LNCaP clone FGC (cell line): Measurements from ENCODE around the gene RET.

Experiments used
- DNase-seq: peaks from one replicate; pipeline ENCODE4 v3.0.0-alpha.2; 2011; ENCODE audit warnings: low read depth
- H3K4me3 ChIP-seq: 2 replicates; pipeline ENCODE4 v1.5.1; 2011; ENCODE audit warnings: mild to moderate bottlenecking, low read depth, low read length, control low read depth
- TF ChIP-seq, protein P1 (sequence below): IDR thresholded peaks from 2 replicates; pipeline ENCODE4 v1.5.1; 2012; ENCODE audit warnings: mild to moderate bottlenecking; ENCODE audit not compliant: control insufficient read depth, insufficient read depth; ENCODE audit errors: extremely low read depth

Gene RET

DNA sequence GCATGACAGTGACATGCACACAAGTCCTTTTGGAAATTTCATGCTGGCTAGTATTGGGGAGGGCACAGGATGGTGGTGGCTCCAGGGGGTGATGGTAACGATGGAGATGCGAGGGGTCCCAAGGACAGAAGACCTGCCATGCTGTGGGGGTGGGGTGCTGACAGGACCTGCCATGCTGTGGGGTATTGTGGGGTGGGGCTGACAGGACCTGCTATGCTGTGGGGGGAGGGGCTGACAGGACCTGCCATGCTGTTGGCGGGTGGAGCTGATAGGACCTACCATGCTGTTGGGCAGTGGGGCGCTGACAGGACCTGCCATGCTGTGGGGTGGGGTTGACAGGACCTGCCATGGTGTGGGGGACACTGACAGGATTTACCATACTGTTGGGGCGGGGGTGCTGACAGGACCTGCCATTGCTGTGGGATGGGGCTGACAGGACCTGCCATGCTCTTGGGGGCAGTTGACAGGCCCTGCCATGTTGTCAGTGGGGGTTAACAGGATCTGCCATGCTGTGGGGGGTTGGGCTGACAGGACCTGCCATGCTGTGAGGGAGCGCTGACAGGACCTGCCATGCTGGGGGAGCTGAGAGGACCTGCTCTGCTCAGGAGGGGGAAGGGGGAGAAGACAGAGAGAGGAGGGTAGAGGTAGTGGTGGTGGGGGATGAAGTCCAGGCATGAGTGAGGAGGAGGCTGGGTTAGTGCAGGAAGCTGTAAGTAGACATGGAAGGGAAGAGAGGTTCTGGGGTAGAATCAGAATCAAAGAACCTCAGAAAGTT lies 36.2 kb upstream of the RET start:
- DNase-seq = no peak
- TF ChIP-seq, protein P1, sequence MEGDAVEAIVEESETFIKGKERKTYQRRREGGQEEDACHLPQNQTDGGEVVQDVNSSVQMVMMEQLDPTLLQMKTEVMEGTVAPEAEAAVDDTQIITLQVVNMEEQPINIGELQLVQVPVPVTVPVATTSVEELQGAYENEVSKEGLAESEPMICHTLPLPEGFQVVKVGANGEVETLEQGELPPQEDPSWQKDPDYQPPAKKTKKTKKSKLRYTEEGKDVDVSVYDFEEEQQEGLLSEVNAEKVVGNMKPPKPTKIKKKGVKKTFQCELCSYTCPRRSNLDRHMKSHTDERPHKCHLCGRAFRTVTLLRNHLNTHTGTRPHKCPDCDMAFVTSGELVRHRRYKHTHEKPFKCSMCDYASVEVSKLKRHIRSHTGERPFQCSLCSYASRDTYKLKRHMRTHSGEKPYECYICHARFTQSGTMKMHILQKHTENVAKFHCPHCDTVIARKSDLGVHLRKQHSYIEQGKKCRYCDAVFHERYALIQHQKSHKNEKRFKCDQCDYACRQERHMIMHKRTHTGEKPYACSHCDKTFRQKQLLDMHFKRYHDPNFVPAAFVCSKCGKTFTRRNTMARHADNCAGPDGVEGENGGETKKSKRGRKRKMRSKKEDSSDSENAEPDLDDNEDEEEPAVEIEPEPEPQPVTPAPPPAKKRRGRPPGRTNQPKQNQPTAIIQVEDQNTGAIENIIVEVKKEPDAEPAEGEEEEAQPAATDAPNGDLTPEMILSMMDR = no peak
- no peak overlapping the region for H3K4me3 ChIP-seq

DNA sequence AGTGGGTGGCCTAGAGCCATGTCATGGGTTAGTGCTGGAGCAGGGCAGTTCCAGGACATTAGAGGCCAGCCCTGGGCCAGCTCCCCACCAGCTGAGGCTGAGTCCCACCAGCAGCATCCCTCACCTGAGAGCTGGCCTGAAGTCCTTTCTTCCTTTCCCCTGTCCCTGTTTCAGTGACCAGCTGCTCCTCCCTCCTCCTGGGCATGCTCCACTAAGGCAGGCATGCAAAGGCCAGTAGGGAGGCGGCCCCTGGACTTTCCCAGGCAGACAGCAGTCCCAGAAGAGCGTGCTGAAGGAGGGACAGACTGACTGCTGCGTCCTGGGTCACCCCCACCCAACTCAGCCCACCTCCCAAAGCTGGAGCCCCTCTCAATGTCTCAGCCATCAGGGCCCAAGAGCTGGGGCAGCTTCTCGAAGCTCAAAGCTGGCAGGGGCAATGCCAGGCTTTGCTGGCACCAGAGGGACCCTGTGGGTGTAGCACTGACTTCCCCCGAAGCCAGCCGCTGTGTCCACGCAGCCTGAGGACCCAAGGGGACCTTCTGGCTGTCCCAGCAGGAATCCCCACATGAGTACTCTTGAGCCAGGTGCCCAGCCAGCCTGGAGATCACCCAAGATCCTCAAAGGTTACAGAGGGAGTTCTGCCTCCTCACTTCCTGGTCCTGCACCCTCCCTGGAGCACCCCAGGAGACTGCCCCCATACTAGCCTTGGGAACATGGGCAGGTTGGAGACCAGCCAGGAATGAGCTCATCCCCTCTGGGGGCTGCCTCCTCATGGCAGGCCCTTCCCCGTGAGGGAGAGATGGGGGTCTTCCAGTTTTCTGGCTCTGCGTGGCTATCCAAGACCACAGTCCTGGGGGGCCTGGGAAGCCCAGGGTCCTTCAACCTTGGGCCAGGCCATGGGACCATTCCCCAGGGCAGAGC lies 35.2 kb upstream of the RET start:
- H3K4me3 ChIP-seq = no peak overlapping the region
- DNase-seq = no peak
- TF ChIP-seq, protein P1 = no peak

DNA sequence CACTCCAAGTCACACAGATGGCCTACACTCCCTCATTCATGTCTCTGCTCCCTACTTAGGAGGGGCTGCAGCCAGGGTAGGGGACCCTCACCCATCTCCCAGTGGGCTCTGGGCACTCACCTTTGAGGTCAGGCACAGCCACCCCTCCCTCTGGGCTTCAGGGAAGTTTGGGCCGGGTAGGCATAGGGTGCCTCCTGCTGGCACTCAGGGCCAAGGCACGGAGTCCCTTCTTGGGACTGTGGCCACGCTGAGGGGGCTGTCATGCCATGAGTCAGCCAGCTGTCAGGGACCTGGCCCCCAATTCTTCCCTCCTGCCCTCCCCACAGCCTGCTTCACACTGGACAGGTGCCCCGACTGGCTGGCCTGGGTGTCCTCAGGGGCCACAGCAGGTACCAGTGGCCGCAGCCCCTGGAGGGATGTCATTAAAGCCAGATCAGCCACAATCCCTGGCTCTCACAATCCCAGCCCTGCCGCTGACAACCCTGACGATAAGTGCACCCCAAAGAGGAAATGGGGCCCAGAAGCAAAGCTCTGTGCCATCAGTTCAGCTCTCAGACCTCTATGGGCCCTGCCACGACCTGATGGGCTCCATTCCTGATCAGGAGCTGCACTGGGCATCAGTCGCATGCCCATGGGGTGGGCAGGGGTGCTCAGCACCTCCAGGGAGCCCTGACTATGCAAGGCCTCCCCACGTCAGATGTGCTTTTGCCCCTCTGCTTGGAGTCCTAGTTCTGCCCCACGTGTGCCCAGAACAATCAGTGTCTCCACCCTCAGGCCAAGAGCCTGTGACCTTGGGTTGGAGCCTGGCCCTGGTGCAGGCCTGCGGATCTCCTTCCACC lies 34.1 kb upstream of the RET start:
- no peak for DNase-seq
- TF ChIP-seq, protein P1 = peak; percentile 14; the same call in 1 of the 2 replicates
- H3K4me3 ChIP-seq = no peak overlapping the region

DNA sequence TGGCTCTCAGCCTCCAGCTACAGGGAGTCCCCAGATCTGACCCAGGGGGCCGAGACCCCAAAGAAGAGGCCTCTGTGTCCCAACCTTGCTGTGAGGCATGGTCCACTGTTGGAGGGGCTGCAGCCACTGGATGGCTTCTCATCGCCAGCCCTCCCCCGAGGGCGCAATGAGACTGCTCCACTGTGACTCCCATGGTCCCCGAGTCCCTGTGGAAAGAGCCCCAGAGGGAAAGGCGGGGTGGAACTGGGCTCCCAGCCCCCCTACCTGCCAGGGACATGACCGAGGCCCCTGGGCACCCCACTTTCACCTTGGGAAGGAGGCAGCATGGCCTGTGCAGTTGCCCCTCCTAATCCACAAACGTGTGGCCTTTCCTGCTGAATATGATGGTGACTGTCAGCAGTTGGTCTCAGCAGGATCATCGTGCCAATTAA lies 33.5 kb upstream of the RET start:
- TF ChIP-seq, protein P1 = no peak
- no peak for DNase-seq
- H3K4me3 ChIP-seq = no peak overlapping the region

DNA sequence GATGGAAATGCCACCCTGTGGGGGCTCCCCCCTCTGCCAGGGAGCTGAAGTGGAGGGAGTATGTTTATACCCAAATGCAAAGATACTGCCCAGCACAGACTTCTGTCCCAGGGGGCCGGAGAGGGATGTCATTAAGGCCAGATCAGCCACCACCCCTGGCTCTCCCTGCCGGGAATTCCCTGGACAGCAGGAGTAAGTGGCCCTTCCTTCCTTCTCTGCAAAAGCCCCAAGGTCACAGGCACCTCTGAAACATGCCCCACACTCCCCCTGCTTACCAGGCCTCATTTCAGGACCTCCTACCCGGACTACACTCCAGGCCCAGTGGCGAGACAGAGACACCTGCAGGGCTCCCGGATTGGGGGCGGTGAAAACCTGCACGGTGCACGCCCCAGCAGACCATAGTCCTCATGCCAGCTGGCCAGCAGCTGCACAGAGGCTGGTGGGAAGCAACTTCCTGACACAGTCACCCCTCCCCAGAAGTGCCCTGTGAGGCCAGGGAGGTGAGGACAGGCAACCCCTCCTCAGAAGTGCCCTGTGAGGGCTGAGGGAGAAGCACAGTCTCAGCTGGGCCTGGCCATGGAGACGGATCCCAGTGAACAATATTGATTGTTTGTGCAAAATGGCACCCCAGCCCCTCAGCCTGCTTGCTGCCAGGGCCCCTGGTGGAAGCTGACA lies 33.0 kb upstream of the RET start:
- TF ChIP-seq, protein P1 = no peak
- no peak overlapping the region for H3K4me3 ChIP-seq
- DNase-seq = no peak

DNA sequence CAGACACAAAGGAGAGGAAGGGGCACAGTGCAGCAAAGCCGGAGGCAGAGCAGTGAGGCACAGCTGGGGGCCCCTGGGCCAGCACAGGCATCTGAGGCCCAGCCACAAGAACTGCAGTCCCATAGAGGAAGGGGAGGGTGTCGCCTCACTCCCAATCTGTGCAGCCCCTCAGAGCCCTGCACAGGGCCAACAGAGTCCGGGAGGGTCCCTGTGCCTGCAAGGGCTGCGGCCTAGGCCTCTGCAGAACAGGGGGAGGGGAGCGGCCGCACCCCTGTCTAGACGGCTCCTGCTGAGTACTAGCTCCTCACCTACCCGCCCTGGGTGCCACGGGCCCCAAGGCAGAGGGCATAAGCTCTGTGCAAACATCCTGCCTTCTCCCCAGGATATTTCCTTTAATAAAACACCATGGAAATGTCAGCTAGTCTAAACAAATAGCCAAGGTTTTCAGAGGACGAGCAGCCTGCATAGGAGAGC lies 32.4 kb upstream of the RET start:
- TF ChIP-seq, protein P1 = no peak
- no peak for DNase-seq

More for the DNA sequence above, 32.4 kb upstream of the RET start:
- no peak overlapping the region for H3K4me3 ChIP-seq
